ENCODE measurements around the gene PFN1. TPM values are rescaled to one million over a fixed set of nuclear protein-coding genes. Genes with fewer than 3 reads are reported as not detected.
"Not testable (repeated sequence)": the region's sequence is repeated elsewhere in the genome, so short reads cannot be mapped to it uniquely, and the experiment has no call there.

Gene PFN1
- total and polyA plus RNA-seq, 2 experiments from 2014 or later: 244 to 706 TPM

- Histone ChIP-seq H3K36me3 (replicated peaks; ENCODE audit: insufficient read depth, low read depth) (no peaks in the 10 kb centered on the region), H4K20me1 (ENCODE audit: insufficient read depth, poor library complexity, severe bottlenecking) (no peaks in the 10 kb centered on the region), H3K9me2 (replicated peaks; ENCODE audit: insufficient read depth) (no peaks in the 10 kb centered on the region), H3K27ac (no peak overlapping the region), H3K79me2 (no peaks in the 10 kb centered on the region), H3K9me3 (ENCODE audit: low read depth) (no peaks in the 10 kb centered on the region), H3K4me2 (peak overlapping the region; percentile 18), H3K4me1 (ENCODE audit: insufficient read depth) (no peaks in the 10 kb centered on the region), H2AFZ (no peak overlapping the region), H3K4me3 (no peak overlapping the region), H3K27me3 (no peaks in the 10 kb centered on the region)
- no peak for DNase-seq (ENCODE audit: low spot score)
- 85% methylated on average over 10 of the region's 10 CpGs for WGBS (ENCODE audit: low lambda C conversion rate, missing lambda C conversion rate)
- no peak for TF ChIP-seq EZH2phosphoT487 (IDR thresholded peaks at IDR 0.05; ENCODE audit: low read depth, severe bottlenecking, unreplicated experiment)
- no peak for TF ChIP-seq CTCF (IDR thresholded peaks at IDR 0.05; ENCODE audit: poor library complexity)
- TF ChIP-seq EZH2 (IDR thresholded peaks at IDR 0.05; ENCODE audit: borderline replicate concordance): no peak
Measured at GRCh38 chr17:4920351-4921048, 27.8 kb downstream of the PFN1 start.

GRCh38 chr17:4919511-4920047, 28.8 kb downstream of the PFN1 start:
- Histone ChIP-seq H3K27ac (peak overlapping the region; percentile 7), H3K4me3 (no peak overlapping the region), H3K4me1 (ENCODE audit: insufficient read depth) (no peaks in the 10 kb centered on the region), H2AFZ (no peak overlapping the region), H3K27me3 (no peaks in the 10 kb centered on the region), H4K20me1 (ENCODE audit: insufficient read depth, poor library complexity, severe bottlenecking) (no peaks in the 10 kb centered on the region), H3K79me2 (no peaks in the 10 kb centered on the region), H3K9me2 (replicated peaks; ENCODE audit: insufficient read depth) (no peaks in the 10 kb centered on the region), H3K9me3 (ENCODE audit: low read depth) (no peaks in the 10 kb centered on the region), H3K4me2 (no peak overlapping the region), H3K36me3 (replicated peaks; ENCODE audit: insufficient read depth, low read depth) (no peaks in the 10 kb centered on the region)
- DNase-seq (ENCODE audit: low spot score): no peak
- TF ChIP-seq CTCF (IDR thresholded peaks at IDR 0.05; ENCODE audit: poor library complexity): no peak
- TF ChIP-seq EZH2phosphoT487 (IDR thresholded peaks at IDR 0.05; ENCODE audit: low read depth, severe bottlenecking, unreplicated experiment): no peak
- TF ChIP-seq EZH2 (IDR thresholded peaks at IDR 0.05; ENCODE audit: borderline replicate concordance): no peak
- 67% methylated on average over 8 of the region's 8 CpGs for WGBS (ENCODE audit: low lambda C conversion rate, missing lambda C conversion rate)

- not testable (repeated sequence) for H3K27me3 ChIP-seq; DNase-seq (ENCODE audit: low spot score); H3K4me1 ChIP-seq (ENCODE audit: insufficient read depth); H2AFZ ChIP-seq; H3K79me2 ChIP-seq; H3K4me3 ChIP-seq; H3K27ac ChIP-seq; H3K4me2 ChIP-seq; H3K9me3 ChIP-seq (ENCODE audit: low read depth); H3K9me2 ChIP-seq (replicated peaks; ENCODE audit: insufficient read depth); H4K20me1 ChIP-seq (ENCODE audit: insufficient read depth, poor library complexity, severe bottlenecking); H3K36me3 ChIP-seq (replicated peaks; ENCODE audit: insufficient read depth, low read depth)
- WGBS (ENCODE audit: low lambda C conversion rate, missing lambda C conversion rate): 96% methylated on average over 4 of the region's 4 CpGs
Measured at GRCh38 chr17:4914551-4914950, 33.8 kb downstream of the PFN1 start.

- no peaks in the 10 kb centered on the region for H3K79me2 ChIP-seq
- TF ChIP-seq EZH2phosphoT487 (IDR thresholded peaks at IDR 0.05; ENCODE audit: low read depth, severe bottlenecking, unreplicated experiment) (no peak), EZH2 (IDR thresholded peaks at IDR 0.05; ENCODE audit: borderline replicate concordance) (no peak), CTCF (IDR thresholded peaks at IDR 0.05; ENCODE audit: poor library complexity) (no peak)
- H3K9me2 ChIP-seq (replicated peaks; ENCODE audit: insufficient read depth): no peaks in the 10 kb centered on the region
- H3K4me1 ChIP-seq (ENCODE audit: insufficient read depth): peaks cover 6% of the 10 kb centered on the region
- H2AFZ ChIP-seq: no peak overlapping the region
- no peak overlapping the region for H3K4me2 ChIP-seq
- no peak overlapping the region for H3K27ac ChIP-seq
- H4K20me1 ChIP-seq (ENCODE audit: insufficient read depth, poor library complexity, severe bottlenecking): no peaks in the 10 kb centered on the region
- WGBS (ENCODE audit: low lambda C conversion rate, missing lambda C conversion rate): 67% methylated on average over 1 of the region's 1 CpG
- no peaks in the 10 kb centered on the region for H3K9me3 ChIP-seq (ENCODE audit: low read depth)
- H3K27me3 ChIP-seq: no peaks in the 10 kb centered on the region
- no peak for DNase-seq (ENCODE audit: low spot score)
- no peak overlapping the region for H3K4me3 ChIP-seq
- H3K36me3 ChIP-seq (replicated peaks; ENCODE audit: insufficient read depth, low read depth): no peaks in the 10 kb centered on the region
Measured at GRCh38 chr17:4913994-4914393, 34.3 kb downstream of the PFN1 start.
